Mesenchymal stem cell (in vitro differentiated cells and primary cell): ENCODE data around the gene ZNF605. TPM values are rescaled to one million over a fixed set of nuclear protein-coding genes. Genes with fewer than 3 reads are reported as not detected.

ENCODE experiments used
- small RNA-seq: library from polyadenylated mRNA; stranded (forward); fragments of <200 nt; extraction: miRNeasy Mini kit (QIAGEN cat#:217004); gene quantifications from one replicate; pipeline ENCODE3, GENCODE V24; 2013; ENCODE audit warnings: low read depth

The ZNF605 gene

Small RNA genes within 50 kb of the gene (small RNA-seq; reads per million reads assigned to genes)
- gene RNU4ATAC12P: not detected
